GM18505 (cell line): ENCODE results near the gene BTRC.

ENCODE experiments used
- ATAC-seq: cut with Tn5 transposase; IDR thresholded peaks from one replicate; pipeline ENCODE4 v1.9.1; 2021; ENCODE audit not compliant: unreplicated experiment
- POLR2A ChIP-seq: IDR thresholded peaks from 4 replicates; pipeline ENCODE4 v1.6.1; 2011; ENCODE audit warnings: borderline replicate concordance; ENCODE audit not compliant: insufficient read depth, insufficient read length; ENCODE audit errors: extremely low read depth

The BTRC gene

DNA sequence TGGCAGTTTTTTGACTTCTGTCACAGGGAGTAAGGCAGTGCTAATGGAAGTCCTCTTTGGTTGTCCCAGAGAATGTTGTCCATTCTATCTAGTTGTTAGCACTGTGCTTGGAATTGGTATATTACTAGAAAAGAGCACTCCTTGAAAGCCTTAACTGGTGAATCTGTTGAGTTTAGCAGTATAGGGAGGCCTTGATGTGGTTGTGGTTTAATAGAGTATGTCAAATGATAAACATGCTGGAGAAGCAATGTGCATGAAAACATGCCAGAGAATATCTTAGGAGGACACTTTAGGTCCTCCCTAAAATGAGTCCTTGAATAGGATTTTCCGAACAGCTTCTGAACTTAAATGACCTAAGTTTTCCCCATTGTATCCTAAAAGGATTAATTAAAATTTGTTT is 98.6 kb downstream of the BTRC start:
- no peak for ATAC-seq
- no peak for TF ChIP-seq POLR2A

- ATAC-seq = no peak
- no peak for TF ChIP-seq POLR2A
These were observed 99.4 kb downstream of the BTRC start for GRCh38 chr10:101453318-101453717.

GRCh38 chr10:101453791-101454718 is 100.1 kb downstream of the BTRC start:
- ATAC-seq = no peak
- no peak for TF ChIP-seq POLR2A

GRCh38 chr10:101458869-101459268 is 104.9 kb downstream of the BTRC start:
- no peak for ATAC-seq
- no peak for TF ChIP-seq POLR2A

GRCh38 chr10:101464082-101464481 is 110.1 kb downstream of the BTRC start:
- ATAC-seq = no peak
- TF ChIP-seq POLR2A = no peak

GRCh38 chr10:101464599-101464998 is 110.6 kb downstream of the BTRC start:
- no peak for TF ChIP-seq POLR2A
- ATAC-seq = no peak

DNA sequence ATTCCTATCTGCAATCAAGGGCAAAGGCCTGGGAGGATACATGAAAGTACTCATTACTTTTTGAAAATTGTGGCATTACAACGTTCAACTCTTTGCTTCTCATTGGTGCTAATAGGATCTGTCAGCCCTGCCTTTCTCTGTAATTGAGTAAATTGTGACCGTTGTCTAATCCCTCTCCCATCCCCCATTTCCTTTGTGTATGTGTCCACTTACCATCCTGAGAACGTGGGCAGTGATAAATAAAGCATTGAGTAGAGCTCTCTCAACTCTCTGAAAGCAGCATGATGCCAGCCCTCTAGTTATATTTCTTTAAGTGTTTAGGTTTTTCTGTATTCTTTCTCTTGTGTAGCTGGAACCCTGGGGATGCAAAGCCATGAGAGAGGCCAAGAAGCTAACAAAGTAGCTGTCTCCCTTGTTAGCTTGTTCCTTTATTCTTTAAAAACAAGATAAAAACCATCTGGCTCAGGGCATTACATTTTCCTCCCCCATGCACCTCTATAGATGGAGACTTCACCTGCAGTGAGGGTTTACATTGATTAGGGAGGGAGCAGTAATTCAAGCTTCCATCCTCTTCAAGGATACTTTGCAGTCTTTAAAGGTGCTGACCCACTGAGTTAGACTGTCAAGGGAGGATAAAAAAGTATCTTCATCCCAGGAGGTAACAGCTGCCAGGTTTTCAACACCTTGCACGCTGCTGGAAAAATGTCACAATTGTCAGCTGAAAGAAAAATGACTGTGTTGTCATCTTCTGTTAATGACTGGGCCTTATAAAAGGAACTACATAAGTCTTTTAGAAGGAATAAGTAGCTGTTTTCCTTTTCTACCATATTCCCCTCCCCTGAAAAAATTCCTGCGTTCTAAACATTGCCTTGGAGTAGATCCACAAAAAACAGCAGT is 112.3 kb downstream of the BTRC start:
- no peak for ATAC-seq
- TF ChIP-seq POLR2A = no peak

DNA sequence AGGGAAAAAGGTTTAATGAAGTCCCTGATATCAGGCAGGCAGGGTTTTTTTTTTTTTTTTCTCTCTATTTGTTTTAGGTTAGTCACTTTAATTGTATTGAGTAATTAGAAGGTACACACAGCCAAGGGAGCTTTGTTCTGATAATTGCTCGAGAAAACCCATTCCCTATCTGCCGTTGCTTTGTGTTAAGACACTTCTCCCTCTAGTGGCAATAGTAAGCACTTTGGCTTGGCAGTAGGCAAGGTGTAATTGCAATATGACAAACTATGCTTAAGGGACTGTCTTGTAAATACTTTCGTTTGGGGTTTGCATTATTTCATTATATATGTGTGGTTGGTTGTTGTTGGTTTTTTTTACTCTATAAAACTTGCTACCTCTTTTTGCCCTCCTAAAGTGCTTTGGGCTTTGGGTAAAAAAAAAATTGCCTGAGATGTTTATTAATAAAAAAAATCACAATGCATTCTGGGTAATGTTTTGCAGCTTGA is 113.4 kb downstream of the BTRC start:
- no peak for TF ChIP-seq POLR2A
- no peak for ATAC-seq

GRCh38 chr10:101468159-101468558 is 114.2 kb downstream of the BTRC start:
- TF ChIP-seq POLR2A = no peak
- ATAC-seq = no peak

DNA sequence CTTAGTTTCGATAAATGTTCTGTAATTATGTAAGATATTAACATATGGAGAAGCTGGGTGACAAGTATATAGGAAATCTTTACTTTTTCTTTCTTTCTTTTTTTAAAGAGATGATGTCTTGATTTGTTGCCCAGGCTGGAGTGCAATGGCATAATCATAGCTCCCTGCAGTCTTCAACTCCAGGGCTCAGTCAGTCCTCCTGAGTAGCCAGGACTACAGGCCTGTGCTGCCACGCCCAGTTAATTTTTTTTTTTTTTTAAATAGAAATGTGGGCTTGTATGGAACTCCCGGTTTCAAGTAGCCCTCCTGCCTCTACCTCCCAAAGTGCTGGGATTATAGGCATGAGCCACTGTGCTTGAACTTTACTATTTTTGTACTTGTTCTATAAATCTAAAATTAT is 122.4 kb downstream of the BTRC start:
- ATAC-seq = no peak
- TF ChIP-seq POLR2A = no peak

DNA sequence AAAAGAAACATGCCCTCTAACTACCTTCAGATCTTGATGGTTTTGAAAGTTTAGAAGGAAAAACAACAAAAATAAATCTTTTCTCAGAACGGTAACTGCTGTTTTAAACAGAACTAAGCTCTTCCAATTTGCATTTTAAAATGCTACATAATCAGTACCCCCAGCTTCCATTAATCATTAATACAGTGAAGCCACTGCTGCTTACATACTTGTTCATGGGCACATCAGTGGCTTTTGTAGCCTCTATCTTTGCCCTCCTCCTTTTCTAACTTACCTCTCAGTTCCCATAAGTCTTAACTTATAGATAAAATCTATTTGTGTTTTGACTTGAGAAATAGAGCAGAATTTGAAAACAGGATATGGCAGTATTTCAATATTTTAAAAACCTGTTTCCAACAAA is 125.0 kb downstream of the BTRC start:
- no peak for ATAC-seq
- TF ChIP-seq POLR2A = no peak

- TF ChIP-seq POLR2A = no peak
- no peak for ATAC-seq
These were observed 127.3 kb downstream of the BTRC start for GRCh38 chr10:101481256-101481655.

DNA sequence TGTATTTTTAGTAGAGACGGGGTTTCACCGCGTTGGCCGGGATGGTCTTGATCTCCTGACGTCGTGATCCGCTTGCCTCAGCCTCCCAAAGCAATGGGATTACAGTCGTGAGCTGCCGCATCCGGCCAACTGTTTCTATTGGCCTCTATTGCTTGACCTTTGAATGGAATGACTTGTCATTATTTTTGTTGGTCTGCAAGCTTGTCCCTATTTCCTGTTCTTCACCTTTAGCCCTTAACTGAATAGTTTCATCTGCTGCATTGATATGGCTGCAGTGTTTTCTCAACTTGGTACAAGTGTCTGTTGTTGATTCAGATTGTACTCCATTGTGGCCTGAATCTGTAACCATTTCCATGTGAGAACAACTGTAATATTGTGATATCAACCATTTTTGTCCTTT is 128.6 kb downstream of the BTRC start:
- no peak for ATAC-seq

More for the DNA sequence above, 128.6 kb downstream of the BTRC start:
- no peak for TF ChIP-seq POLR2A
